Aorta (tissue), 5 donors: ENCODE measurements around the gene DENND2A. TPM values are rescaled to one million over a fixed set of nuclear protein-coding genes. Genes with fewer than 3 reads are reported as not detected.
A peak's percentile ranks its signal among the peaks of the same experiment; 100 is the strongest.
"Not testable (repeated sequence)": the region's sequence is repeated elsewhere in the genome, so short reads cannot be mapped to it uniquely, and the experiment has no call there.

ENCODE experiments used
- ATAC-seq: fragments of 200-7000 bp; cut with Tn5 transposase; one replicate; pipeline ENCODE4 v1.9.1; 2022; ENCODE audit warnings: moderate library complexity; ENCODE audit not compliant: low FRiP score
- DNase-seq, 2 donors: peaks; one replicate each; pipeline ENCODE4 v3.0.0-alpha.2; 2020
- H3K27ac ChIP-seq, 2 donors: one replicate each; pipeline ENCODE4 v1.5.1; 2013; ENCODE audit warnings: low read length in 2 of 2, mild to moderate bottlenecking in 2 of 2, moderate library complexity in 2 of 2, control low read depth in 1 of 2, inconsistent platforms in 1 of 2, low read depth in 1 of 2
- H3K27me3 ChIP-seq, 2 donors: one replicate each; pipeline ENCODE4 v1.6.1; 2013; ENCODE audit warnings: control low read depth in 1 of 2, low read length in 1 of 2, mild to moderate bottlenecking in 1 of 2, moderate library complexity in 1 of 2; ENCODE audit not compliant: insufficient read depth in 2 of 2, control insufficient read depth in 1 of 2
- H3K36me3 ChIP-seq, 2 donors: one replicate each; pipeline ENCODE4 v1.6.1; 2013; ENCODE audit warnings: control low read depth in 1 of 2, low read length in 1 of 2, mild to moderate bottlenecking in 1 of 2; ENCODE audit not compliant: insufficient read depth in 2 of 2, control insufficient read depth in 1 of 2
- H3K4me1 ChIP-seq, 2 donors: one replicate each; pipeline ENCODE4 v1.6.1; 2013; ENCODE audit warnings: low read length in 2 of 2, control low read depth in 1 of 2, mild to moderate bottlenecking in 1 of 2, moderate library complexity in 1 of 2; ENCODE audit not compliant: insufficient read depth in 2 of 2, control insufficient read depth in 1 of 2
- H3K4me3 ChIP-seq, 2 donors: one replicate each; pipeline ENCODE4 v1.5.1; 2013; ENCODE audit warnings: low read length in 2 of 2, control low read depth in 1 of 2, mild to moderate bottlenecking in 1 of 2
- H3K9me3 ChIP-seq: one replicate; pipeline ENCODE4 v1.6.1; 2013; ENCODE audit warnings: mild to moderate bottlenecking, low read length; ENCODE audit not compliant: control insufficient read depth
- WGBS, 2 donors: extraction: QIAGEN DNeasy Blood & Tissue Kit; methylation state at CpG; one replicate each; pipeline ENCODE4 v1.1.7; 2013; 5-methylcytosine and 5-hydroxymethylcytosine counted together
- intact Hi-C, 2 donors: fragments of 100-400 bp; cut with DNase I; formaldehyde crosslinking; loops; one replicate each; pipeline versions ENCODE4 v1.14.2 to v1.15.0; 2022
- polyA plus RNA-seq, 2 donors: library from polyadenylated mRNA; stranded (reverse); fragments of 200-250 nt; gene quantifications; one replicate each; pipeline ENCODE4 v1.2.3, GENCODE V29; 2013
- total RNA-seq, 2 donors: library from RNA; stranded (reverse); fragmentation: NEBNext Ultra II Directional; extraction: Animal tissue kit (Norgen Biotek cat#: 25700); gene quantifications; one replicate each; pipeline ENCODE4 v1.2.1, GENCODE V29; 2021
- donor health status: healthy with polysubstance abuse.
- donor health status: Bipolar disorder and iron deficiency.
- donor health status: DM: no; HTN: no; CAD: no.
- donor health status: DM: no; HTN: no; CAD: no.
- donor health status: DM: yes; HTN: yes; CAD: no.

Gene DENND2A
- total and polyA plus RNA-seq, 4 donors: 1.4 to 19.2 (median 3.8) TPM

- Histone ChIP-seq H3K27ac (no peak overlapping the region), H3K36me3 (peaks cover 4 to 8% of the 10 kb centered on the region in 2 donors), H3K27me3 (no peaks in the 10 kb centered on the region), H3K4me1 (no peaks in the 10 kb centered on the region), H3K4me3 (no peak overlapping the region), H3K9me3 (no peaks in the 10 kb centered on the region)
- intact Hi-C loops: no loop called here
- DNase-seq (no peak), ATAC-seq (no peak)
- WGBS, 2 donors: 82 to 90% methylated on average over 3 of the region's 3 CpGs
These were observed 43.0 kb upstream of the DENND2A start for GRCh38 chr7:140683657-140684056.

- ATAC-seq: no peak
- H3K36me3 ChIP-seq: peaks cover 4 to 8% of the 10 kb centered on the region in 2 donors
These were observed 41.2 kb upstream of the DENND2A start for GRCh38 chr7:140681766-140682165.

GRCh38 chr7:140680886-140681285 is 40.3 kb upstream of the DENND2A start:
- Histone ChIP-seq H3K36me3 (peaks cover 4 to 8% of the 10 kb centered on the region in 2 donors), H3K27me3 (no peaks in the 10 kb centered on the region), H3K27ac (no peak overlapping the region), H3K4me1 (no peaks in the 10 kb centered on the region), H3K9me3 (no peaks in the 10 kb centered on the region), H3K4me3 (no peak overlapping the region)
- DNase-seq (no peak), ATAC-seq (no peak)
- WGBS, 2 donors: 90% methylated on average over 7 of the region's 7 CpGs
- intact Hi-C loops: no loop called here

More at GRCh38 chr7:140681766-140682165, 41.2 kb upstream of the DENND2A start:
- intact Hi-C loops: no loop called here
- Histone ChIP-seq H3K9me3 (no peaks in the 10 kb centered on the region), H3K4me3 (no peak overlapping the region), H3K27ac (no peak overlapping the region), H3K4me1 (no peaks in the 10 kb centered on the region), H3K27me3 (no peaks in the 10 kb centered on the region)
- no peak for DNase-seq
- 96% methylated on average over 3 of the region's 3 CpGs for WGBS, 2 donors

GRCh38 chr7:140679186-140679585 is 38.6 kb upstream of the DENND2A start:
- Histone ChIP-seq H3K27me3 (no peaks in the 10 kb centered on the region), H3K9me3 (no peaks in the 10 kb centered on the region), H3K4me1 (no peaks in the 10 kb centered on the region), H3K36me3 (peaks cover 4 to 6% of the 10 kb centered on the region in 2 donors), H3K27ac (no peak overlapping the region), H3K4me3 (no peak overlapping the region)
- 91 to 94% methylated on average over 9 of the region's 9 CpGs for WGBS, 2 donors
- intact Hi-C loops: no loop called here
- DNase-seq: no peak
- ATAC-seq: no peak

- WGBS, 2 donors: 86 to 91% methylated on average over 7 of the region's 7 CpGs
- no peak overlapping the region for H3K27ac ChIP-seq
- H3K9me3 ChIP-seq: no peaks in the 10 kb centered on the region
- H3K36me3 ChIP-seq: peaks cover 4 to 6% of the 10 kb centered on the region in 2 donors
- H3K27me3 ChIP-seq: no peaks in the 10 kb centered on the region
- no peak overlapping the region for H3K4me3 ChIP-seq
- ATAC-seq (no peak), DNase-seq (peak in 1 of 2 donors; percentile 59)
- H3K4me1 ChIP-seq: no peaks in the 10 kb centered on the region
- intact Hi-C loops: no loop called here
These were observed 38.2 kb upstream of the DENND2A start for GRCh38 chr7:140678816-140679130.

- no peaks in the 10 kb centered on the region for H3K9me3 ChIP-seq
- intact Hi-C loops: no loop called here
- ATAC-seq (no peak), DNase-seq (peak in 1 of 2 donors; percentile 72)
- no peaks in the 10 kb centered on the region for H3K27me3 ChIP-seq
- no peaks in the 10 kb centered on the region for H3K4me1 ChIP-seq
- peaks cover 4 to 6% of the 10 kb centered on the region in 2 donors for H3K36me3 ChIP-seq
- WGBS, 2 donors: 94% methylated on average over 20 of the region's 20 CpGs
- no peak overlapping the region for H3K27ac ChIP-seq
- no peak overlapping the region for H3K4me3 ChIP-seq
These were observed 37.6 kb upstream of the DENND2A start for GRCh38 chr7:140678081-140678815.

- Histone ChIP-seq H3K27ac (no peak overlapping the region), H3K27me3 (no peaks in the 10 kb centered on the region), H3K9me3 (no peaks in the 10 kb centered on the region), H3K4me3 (no peak overlapping the region), H3K4me1 (no peaks in the 10 kb centered on the region), H3K36me3 (peaks cover 4 to 6% of the 10 kb centered on the region in 2 donors)
- 88 to 89% methylated on average over 3 of the region's 3 CpGs for WGBS, 2 donors
- DNase-seq (no peak), ATAC-seq (no peak)
- intact Hi-C loops: no loop called here
These were observed 36.9 kb upstream of the DENND2A start for GRCh38 chr7:140677496-140677895.

GRCh38 chr7:140676956-140677355 is 36.3 kb upstream of the DENND2A start:
- H3K4me1 ChIP-seq, DNase-seq, H3K4me3 ChIP-seq, H3K27me3 ChIP-seq, H3K36me3 ChIP-seq, H3K9me3 ChIP-seq, H3K27ac ChIP-seq, intact Hi-C loops, ATAC-seq: not testable (repeated sequence)
- 92 to 95% methylated on average over 11 of the region's 11 CpGs for WGBS, 2 donors

- Histone ChIP-seq H3K27me3 (no peaks in the 10 kb centered on the region), H3K4me3 (no peak overlapping the region), H3K4me1 (no peaks in the 10 kb centered on the region), H3K36me3 (peaks cover 0 to 6% of the 10 kb centered on the region in 2 donors), H3K27ac (no peak overlapping the region), H3K9me3 (no peaks in the 10 kb centered on the region)
- DNase-seq: no peak
- no peak for ATAC-seq
- intact Hi-C loops: no loop called here
- WGBS, 2 donors: 88 to 94% methylated on average over 3 of the region's 3 CpGs
These were observed 35.7 kb upstream of the DENND2A start for GRCh38 chr7:140676306-140676705.
